Upper lobe of left lung (tissue), 4 donors: ENCODE results near the gene TPP2.

Experiments used
- POLR2A ChIP-seq, 4 donors: fragments of 450-650 bp; IDR thresholded peaks; one replicate each; pipeline ENCODE4 v1.5.1; 2016 to 2017; ENCODE audit warnings: antibody characterized with exemption in 4 of 4, mild to moderate bottlenecking in 2 of 4
- POLR2AphosphoS5 ChIP-seq, 2 donors: sonication (generic); formaldehyde crosslinking; IDR thresholded peaks; one replicate each; pipeline ENCODE4 v1.5.1; 2017; ENCODE audit warnings: antibody characterized with exemption in 2 of 2
- TF ChIP-seq, protein P1 (sequence below), 6 experiments: fragments of 450-650 bp in 4 of 6; fragments of 200-600 bp in 2 of 6; sonication (generic) in 2 of 6; IDR thresholded peaks; one replicate each; pipeline ENCODE4 v1.5.1; 2016 to 2019; ENCODE audit warnings: antibody characterized with exemption in 6 of 6

DNA sequence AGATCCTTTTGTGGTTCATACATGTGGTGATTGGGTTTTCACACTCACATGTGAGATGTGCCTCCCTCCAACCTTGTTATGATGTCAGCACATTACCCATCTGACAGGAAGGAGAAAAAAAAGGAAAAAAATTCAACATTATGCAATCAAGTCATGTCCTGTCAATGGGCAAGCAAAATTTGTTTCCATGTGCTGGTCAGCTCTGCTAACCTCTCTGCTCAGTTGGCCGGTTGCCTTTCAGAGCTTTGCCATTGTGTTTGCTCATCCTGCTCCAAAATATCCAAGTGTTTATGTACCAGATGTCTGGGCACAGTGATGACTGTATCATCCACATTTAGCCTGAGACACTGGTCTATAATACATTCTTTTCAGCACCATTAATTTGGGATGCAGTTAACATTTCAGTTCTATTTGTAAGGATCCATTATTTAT, 125.0 kb downstream of the TPP2 start:
- TF ChIP-seq POLR2AphosphoS5 (IDR thresholded peaks at IDR 0.05) (no peak), POLR2A (IDR thresholded peaks at IDR 0.05) (no peak)
- TF ChIP-seq, protein P1, sequence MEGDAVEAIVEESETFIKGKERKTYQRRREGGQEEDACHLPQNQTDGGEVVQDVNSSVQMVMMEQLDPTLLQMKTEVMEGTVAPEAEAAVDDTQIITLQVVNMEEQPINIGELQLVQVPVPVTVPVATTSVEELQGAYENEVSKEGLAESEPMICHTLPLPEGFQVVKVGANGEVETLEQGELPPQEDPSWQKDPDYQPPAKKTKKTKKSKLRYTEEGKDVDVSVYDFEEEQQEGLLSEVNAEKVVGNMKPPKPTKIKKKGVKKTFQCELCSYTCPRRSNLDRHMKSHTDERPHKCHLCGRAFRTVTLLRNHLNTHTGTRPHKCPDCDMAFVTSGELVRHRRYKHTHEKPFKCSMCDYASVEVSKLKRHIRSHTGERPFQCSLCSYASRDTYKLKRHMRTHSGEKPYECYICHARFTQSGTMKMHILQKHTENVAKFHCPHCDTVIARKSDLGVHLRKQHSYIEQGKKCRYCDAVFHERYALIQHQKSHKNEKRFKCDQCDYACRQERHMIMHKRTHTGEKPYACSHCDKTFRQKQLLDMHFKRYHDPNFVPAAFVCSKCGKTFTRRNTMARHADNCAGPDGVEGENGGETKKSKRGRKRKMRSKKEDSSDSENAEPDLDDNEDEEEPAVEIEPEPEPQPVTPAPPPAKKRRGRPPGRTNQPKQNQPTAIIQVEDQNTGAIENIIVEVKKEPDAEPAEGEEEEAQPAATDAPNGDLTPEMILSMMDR (IDR thresholded peaks at IDR 0.05): no peak
